ENCODE data around the gene ARMC12.
"Not testable (repeated sequence)": the region's sequence is repeated elsewhere in the genome, so short reads cannot be mapped to it uniquely, and the experiment has no call there.

ARMC12 gene

DNA sequence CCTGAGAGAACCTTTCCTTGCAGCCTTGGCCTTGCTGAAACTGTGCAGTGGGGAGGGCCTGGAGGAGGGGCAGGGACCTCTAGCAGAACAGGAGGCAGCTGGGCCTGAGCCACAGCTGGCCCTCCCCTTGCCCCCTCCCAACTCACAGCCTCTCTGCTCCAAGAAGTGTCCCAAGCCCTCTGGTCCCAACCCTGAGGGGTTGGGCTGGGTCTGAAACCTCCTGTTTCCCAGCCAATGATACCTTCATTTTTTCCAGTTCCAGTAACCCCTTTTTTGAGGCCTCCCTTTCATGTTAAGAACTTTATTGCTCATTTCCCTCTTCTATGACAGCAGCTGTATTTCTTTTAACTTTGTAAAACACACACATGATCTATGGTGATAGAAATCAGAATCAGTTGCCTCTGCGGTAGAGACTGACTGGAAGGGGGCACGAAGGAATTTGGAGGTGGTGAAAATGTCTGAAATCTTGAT lies 17.9 kb upstream of the ARMC12 start:
- no peak for DNase-seq

DNA sequence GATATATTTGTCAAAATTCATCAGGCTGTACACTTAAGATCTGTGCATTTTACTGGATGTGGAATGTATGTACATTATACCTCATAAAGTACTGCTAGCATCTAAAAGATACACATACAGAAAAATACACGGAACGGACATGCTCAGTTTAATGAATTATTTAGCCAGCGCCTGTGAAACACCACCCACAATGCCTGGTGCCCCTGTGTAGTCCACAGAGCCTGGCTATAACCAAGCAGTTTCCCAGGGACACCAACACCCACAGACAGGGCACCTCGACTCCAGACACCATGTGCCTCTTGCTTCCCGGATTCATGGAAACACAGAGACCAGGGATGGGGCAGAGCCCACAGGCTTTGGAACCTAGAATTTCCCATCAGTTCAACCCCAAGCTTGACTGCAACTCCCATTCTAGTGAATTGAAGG lies 17.4 kb upstream of the ARMC12 start:
- DNase-seq: no peak

DNA sequence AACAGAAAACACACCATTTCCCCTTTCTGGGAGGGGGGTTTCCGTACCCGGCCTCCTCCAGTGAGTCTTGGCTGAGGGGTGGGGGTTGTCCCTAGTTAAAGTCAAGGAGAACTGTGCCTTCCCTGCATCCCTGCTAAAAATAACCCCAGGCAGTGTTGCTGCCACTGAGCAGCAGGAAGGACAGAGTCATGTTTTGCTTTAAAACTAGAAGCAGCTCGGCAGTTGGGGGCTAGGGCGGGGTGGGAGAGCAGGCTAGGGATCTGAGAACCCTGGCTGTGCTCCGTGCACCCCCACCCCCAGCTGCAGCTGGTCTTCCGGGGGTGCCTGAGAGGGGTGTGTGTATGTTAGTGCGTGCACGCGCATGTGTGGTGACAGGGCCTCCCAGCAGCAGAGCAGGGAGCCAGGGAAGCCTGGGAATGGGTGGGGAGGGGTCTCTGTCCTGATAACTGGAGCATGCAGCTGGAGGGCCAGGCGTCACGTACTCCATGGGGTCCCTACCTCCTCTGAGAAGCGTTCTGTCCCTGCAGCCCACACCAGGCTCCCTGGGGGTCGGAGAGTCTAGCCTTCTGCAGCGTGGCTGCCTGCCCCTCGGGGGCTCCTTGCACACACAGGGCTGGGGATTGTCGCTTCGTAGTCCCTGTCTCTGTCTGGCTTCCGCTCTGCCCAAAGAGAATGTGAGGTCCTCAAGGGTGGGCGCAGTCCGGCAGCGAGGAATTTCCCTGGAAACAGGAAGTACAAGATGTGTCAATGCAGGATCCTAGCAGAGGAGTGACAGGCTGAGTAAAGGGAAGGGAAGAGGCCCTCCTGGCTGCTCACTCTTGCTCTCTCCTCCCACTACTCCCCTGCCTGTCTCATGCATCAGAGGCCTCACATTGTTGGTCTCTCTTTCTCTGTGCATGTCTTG lies 16.8 kb upstream of the ARMC12 start:
- DNase-seq: peak in 1 of 3 experiments; percentile 12

DNA sequence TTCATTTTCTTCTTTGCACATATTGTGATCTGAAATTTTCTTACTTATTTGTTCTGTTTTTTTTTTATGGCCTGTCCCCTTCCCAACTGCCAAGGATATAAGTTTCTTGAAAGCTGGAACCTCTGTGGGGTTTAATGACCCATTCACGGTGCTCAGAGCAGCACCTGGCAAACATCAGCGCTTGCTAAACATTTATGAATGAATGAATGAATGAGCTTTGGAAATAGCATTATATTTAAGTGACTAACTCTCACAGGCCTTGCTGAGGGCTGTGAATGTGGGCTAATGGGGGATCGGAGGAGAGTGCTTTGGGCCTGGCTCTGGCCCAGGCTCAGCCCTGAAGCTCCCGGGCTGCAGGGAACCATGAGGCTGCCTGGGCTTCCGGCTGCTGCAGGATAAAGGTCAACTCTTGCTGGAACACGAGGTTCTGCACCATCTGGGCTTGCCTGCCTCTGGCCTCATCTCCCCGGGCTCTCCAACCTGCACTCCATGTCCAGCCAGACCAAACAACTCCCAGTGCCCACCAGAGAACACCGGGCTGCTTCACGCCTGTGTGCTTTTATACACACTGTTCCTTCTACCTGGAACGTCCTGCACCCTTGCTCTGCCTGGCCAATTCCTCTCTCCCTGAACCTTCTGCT lies 14.6 kb upstream of the ARMC12 start:
- no peak for DNase-seq

DNA sequence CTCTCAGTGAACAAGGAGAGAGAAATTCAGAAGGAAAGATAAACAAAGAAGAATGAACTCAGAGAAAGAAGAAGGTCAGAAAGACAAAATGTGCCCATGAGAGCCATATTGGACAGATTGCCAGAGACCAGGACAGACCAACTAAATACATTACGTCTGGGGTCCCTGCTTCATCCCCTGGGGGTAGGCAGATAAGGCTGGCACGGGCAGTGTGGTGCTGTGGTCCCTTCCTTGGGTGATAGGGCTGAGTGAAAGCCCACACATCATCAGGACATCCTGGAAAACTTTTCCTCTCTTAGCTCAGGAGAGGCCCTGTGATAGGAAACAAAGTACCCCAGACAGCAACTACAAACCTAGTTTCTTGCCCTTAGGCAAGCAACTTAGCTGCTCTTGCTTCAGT lies 13.2 kb upstream of the ARMC12 start:
- DNase-seq: no peak

DNA sequence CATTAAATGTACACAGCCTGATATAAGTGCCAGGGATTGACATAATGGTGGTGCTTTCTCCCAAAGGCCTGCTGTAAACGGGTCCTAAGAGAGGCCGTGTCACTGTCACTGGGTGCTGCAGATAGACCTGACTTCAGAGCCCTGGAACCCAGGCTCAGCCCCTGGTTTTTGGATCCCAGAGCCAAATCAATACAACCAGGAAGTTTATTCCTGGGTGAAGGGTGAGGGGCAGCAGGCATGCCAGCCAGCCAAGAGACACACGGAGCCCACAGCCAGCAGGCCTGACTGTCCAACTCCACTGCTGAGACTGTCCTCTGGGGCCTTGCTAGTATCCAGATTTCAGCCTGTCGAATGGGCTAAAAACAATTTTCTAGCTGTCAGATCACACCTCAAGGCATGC lies 12.8 kb upstream of the ARMC12 start:
- DNase-seq: no peak

GRCh38 chr6:35724471-35724870 lies 12.4 kb upstream of the ARMC12 start:
- DNase-seq: no peak

- DNase-seq: no peak
Measured at GRCh38 chr6:35725081-35725708, 11.6 kb upstream of the ARMC12 start.

DNA sequence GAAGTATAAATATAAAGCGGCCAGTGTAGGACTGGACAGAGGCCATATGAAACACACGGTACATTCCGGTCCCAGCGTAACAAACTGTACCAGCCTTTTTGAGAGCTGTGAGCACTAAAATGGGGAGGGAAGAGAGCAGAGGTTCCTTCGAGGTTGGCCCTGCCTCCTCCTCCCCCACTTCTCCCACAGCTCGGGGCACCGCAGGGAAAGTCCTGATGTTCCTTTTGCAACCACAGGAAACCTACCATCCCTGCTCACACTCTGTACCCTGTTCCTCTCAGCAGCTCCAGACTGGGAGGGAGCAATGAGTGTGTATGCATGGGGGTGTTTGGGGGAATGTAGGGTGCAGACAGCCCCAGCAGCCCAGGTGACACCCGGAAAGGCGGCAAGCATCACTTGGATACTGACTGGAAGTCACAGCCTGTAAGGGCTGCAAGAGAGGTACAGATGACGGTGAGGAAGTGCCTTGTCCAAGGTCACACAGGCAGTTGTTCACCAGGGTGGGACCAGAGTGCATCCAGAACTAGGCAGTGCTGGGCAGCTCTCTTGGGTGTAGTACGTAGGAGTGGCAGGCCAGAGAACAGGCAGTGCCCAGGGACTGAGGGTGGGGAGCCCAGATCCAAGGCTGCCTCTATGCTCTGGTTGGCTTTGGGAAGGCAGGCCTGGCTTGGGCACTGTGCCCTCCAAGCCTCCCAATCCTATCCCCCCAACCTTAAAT lies 11.0 kb upstream of the ARMC12 start:
- DNase-seq: no peak

- peak; percentile 75 to 86 (median 85) for DNase-seq
Measured at GRCh38 chr6:35727231-35727934, 9.4 kb upstream of the ARMC12 start.

DNA sequence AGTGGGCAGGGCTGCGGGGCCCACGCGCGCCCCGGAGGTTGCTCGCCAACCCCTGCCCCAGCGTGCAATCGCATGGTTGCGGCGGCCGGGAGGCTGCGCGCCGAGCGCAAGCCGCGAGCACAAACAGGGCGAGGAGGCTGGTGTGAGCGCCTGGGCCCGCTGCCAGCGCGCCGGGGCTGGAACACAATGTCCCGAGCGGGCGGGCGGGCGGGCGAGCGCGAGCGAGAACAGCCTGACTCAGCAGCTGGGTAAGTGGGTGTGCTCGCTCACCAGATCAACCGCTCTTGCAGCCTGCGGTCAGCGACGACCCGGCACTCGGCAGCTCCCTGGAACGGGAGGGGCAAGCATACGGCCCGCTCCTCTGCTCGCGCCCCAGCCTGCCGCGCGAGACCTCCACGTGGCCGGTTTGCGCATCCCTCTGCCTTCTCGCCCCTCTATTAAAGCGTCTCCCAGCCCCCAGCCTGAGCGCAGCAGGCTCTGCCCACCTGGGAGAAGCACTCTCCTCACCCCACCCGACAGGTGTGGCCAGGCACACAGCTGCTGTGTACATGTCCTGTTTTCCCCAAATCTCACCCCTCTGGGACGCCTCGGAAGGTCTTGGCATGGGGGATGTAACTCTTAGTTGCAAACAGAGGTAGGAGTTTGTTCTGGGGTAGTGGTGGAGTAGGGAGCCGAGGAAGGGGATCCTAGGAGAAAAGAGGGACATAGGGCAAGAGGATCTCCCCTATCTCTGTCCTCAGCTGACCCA lies 8.7 kb upstream of the ARMC12 start:
- peak; percentile 83 to 86 (median 85) for DNase-seq

DNA sequence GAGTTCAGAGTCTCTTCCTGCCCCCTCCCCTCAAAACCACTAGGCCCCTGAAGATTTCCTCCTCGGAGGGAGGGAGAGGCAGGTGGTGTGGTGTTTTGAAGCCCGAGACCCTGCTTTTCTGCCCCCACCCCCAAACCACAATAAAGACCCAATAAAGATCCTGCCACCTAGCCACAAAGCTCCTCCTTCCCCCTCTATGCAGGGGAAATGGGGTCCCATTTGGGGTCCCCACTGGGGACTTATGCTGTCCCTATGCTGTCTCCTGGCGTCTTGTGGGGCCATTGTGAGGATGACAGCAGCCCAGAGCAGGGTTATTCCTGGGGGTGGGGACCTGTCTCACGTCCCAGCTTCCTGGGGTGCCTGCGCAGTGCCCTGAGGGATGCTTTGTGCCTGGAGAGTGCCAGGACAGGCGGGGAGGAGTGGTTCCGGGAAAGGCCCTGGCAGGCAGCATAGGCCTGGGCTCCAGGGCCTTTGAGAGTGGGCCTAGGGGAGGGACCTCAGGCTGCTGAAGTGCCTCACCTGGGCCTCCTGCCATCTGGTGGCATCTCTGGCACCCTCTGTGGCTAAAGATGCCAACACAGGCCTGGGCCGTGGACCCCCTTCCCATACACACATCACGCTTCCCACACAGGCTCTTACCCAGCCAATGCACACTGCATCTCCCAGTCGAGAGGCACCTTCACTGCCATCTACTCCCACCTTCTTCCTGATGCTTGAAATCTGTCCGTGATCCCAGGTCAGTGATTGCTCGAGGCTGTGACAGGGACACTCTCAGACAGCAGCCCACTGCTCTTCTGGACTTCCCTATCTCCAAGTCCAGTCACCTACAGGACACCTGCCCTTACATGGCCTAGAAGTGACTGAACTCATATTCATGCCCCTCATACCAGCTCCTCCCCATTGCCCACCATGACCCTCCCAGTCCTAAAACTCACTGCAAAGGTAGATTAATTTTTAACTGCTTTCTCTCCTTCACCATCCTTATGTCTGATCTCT lies 7.9 kb upstream of the ARMC12 start:
- DNase-seq: no peak

DNA sequence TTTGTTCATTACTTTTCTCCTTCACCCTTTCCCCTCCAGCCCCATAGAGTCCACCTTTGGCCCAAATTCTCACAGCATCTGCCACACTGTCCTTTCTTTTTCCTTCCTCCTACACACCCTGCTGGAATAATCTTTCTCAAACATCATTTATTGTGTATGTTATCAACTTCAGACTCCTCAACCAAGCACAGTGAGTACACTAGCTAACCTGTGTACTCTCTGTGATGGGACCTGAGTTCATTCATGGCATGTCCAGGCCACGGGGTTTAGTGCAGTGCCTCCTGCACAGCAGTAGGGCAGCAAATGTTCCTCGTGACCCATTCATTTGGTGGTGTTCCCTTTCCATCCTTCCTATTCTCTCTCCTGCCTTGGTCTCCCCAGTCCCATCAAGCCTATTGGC lies 7.1 kb upstream of the ARMC12 start:
- DNase-seq: no peak

GRCh38 chr6:35730745-35731413 lies 6.0 kb upstream of the ARMC12 start:
- DNase-seq: no peak

GRCh38 chr6:35731414-35731735 lies 5.5 kb upstream of the ARMC12 start:
- DNase-seq: peak; percentile 91 to 92 (median 91)

- peak; percentile 85 to 91 (median 88) for DNase-seq
Measured at GRCh38 chr6:35731736-35732532, 4.9 kb upstream of the ARMC12 start.

DNA sequence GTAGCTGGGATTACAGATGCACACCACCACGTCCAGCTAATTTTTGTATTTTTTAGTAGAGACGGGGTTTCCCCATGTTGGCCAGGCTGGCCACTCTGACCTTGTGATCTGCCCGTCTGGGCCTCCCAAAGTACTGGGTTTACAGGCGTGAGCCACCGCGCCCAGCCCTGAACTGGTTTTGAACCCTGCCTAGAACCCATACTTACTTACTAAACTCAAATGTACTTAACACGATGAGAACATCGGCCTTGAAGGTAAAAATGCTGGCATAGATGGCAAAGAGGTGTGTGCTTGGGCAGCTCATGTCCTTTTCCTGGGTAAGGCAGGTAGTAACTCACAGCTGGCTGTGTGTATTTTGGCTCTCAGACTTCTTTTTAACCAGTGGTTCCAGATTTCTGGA lies 3.2 kb upstream of the ARMC12 start:
- peak in 1 of 3 experiments; percentile 15 for DNase-seq

DNA sequence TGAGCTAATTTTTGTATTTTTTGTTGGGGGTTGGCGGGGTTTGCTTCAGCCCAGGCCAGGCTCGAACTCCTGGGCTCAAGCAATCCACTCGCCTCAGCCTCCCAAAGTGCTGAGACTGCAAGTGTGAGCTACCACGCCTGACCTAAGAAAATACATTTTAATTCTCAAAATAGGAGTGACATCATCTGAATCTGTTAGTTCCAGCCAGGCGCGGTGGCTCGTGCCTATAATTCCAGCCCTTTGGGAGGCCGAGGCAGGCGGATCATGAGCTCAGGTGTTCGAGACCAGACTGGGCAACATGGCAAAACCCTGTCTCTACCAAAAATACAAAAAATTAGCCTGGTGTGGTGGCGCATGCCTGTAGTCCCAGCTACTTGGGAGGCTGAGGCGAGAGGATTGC lies 2.5 kb upstream of the ARMC12 start:
- DNase-seq: not testable (repeated sequence)

- no peak for DNase-seq
Measured at GRCh38 chr6:35735452-35735851, 1.4 kb upstream of the ARMC12 start.

All from NCI-H1417 (cell line).